Activated naive CD8-positive, alpha-beta T cell treated with anti-CD3 and anti-CD28 coated beads, Interleukin-2, amount 10 ng/mL, durations not matched to agents 7 days and 5 days (primary cell): ENCODE data around the gene C9orf50. TPM values are rescaled to one million over a fixed set of nuclear protein-coding genes. Genes with fewer than 3 reads are reported as not detected.
"Not testable (repeated sequence)": the region's sequence is repeated elsewhere in the genome, so short reads cannot be mapped to it uniquely, and the experiment has no call there.

Source experiments
- ATAC-seq: fragments of 150-1000 bp; cut with Tn5 transposase; one replicate; pipeline ENCODE4 v1.10.0; 2021; ENCODE audit warnings: low read depth, moderate library complexity
- POLR2A ChIA-PET: fragments of 350-600 bp; sonication (Branson Sonifier 250); formaldehyde crosslinking; loops from one replicate; lab custom pipeline; 2021; ENCODE audit warnings: antibody characterized with exemption; lab: Charles Lee
- DNase-seq: peaks from one replicate; pipeline ENCODE4 v3.0.0; 2021
- H3K27ac Mint-ChIP-seq: one replicate; pipeline ENCODE4 v1.8.0; 2022; ENCODE audit warnings: mild to moderate bottlenecking, mixed read lengths
- H3K27me3 Mint-ChIP-seq: one replicate; pipeline ENCODE4 v1.8.0; 2022; ENCODE audit warnings: mild to moderate bottlenecking, moderate library complexity, mixed read lengths
- H3K36me3 Mint-ChIP-seq: one replicate; pipeline ENCODE4 v1.8.0; 2021; ENCODE audit warnings: mild to moderate bottlenecking, mixed read lengths
- H3K4me1 Mint-ChIP-seq: one replicate; pipeline ENCODE4 v1.8.0; 2021; ENCODE audit warnings: mixed read lengths
- H3K4me3 Mint-ChIP-seq: one replicate; pipeline ENCODE4 v1.8.0; 2022; ENCODE audit warnings: mild to moderate bottlenecking, moderate library complexity, mixed read lengths
- H3K9me3 Mint-ChIP-seq: one replicate; pipeline ENCODE4 v1.8.0; 2021; ENCODE audit warnings: mixed read lengths
- total RNA-seq, 2 experiments: library from RNA; stranded (reverse); gene quantifications; one replicate each; pipeline ENCODE4 v1.2.3, GENCODE V29; 2021

Gene C9orf50
- not detected for total RNA-seq

- ATAC-seq, result no peak
- H3K27ac Mint-ChIP-seq, result no peak within 1 kb of the TSS
- no peak for DNase-seq
- H3K4me3 Mint-ChIP-seq, result peak within 1 kb of the TSS; percentile 20
- peaks cover 38% of the 10 kb centered on the region for H3K27me3 Mint-ChIP-seq
- POLR2A ChIA-PET, result interaction anchor here (1.5 kb wide), 1 partner anchor 478 kb away, joined by 3 read pairs; no protein-coding TSS in a partner anchor
- H3K4me1 Mint-ChIP-seq, result peaks cover 21% of the 10 kb centered on the region
- no peaks in the 10 kb centered on the region for H3K36me3 Mint-ChIP-seq
- no peaks in the 10 kb centered on the region for H3K9me3 Mint-ChIP-seq
Observed at GRCh38 chr9:129620669-129621295, at the start of gene C9orf50. Gene C9orf50 (minus strand): TSS chr9:129621101. CDS start chr9:129620574, 527 bp downstream.

GRCh38 chr9:129669946-129670345, 49.0 kb upstream of the C9orf50 start:
- DNase-seq (no peak), ATAC-seq (no peak)
- H3K9me3 Mint-ChIP-seq, result no peaks in the 10 kb centered on the region
- H3K27me3 Mint-ChIP-seq, result peaks cover 16% of the 10 kb centered on the region
- no peak overlapping the region for H3K27ac Mint-ChIP-seq
- H3K4me1 Mint-ChIP-seq, result peaks cover 3% of the 10 kb centered on the region
- H3K36me3 Mint-ChIP-seq, result no peaks in the 10 kb centered on the region
- no peak overlapping the region for H3K4me3 Mint-ChIP-seq
- POLR2A ChIA-PET, result no interaction called here

- peaks cover 21% of the 10 kb centered on the region for H3K27me3 Mint-ChIP-seq
- ATAC-seq (no peak), DNase-seq (no peak)
- POLR2A ChIA-PET, result interaction anchor here (0.7 kb wide), 1 partner anchor 557 kb away, joined by 6 read pairs; no protein-coding TSS in a partner anchor
- no peaks in the 10 kb centered on the region for H3K36me3 Mint-ChIP-seq
- H3K9me3 Mint-ChIP-seq, result no peaks in the 10 kb centered on the region
- H3K4me3 Mint-ChIP-seq, result no peak overlapping the region
- H3K4me1 Mint-ChIP-seq, result peaks cover 6% of the 10 kb centered on the region
- H3K27ac Mint-ChIP-seq, result no peak overlapping the region
Observed at GRCh38 chr9:129669141-129669718, 48.3 kb upstream of the C9orf50 start.

- ATAC-seq (no peak), DNase-seq (no peak)
- Mint-ChIP-seq H3K36me3 (no peaks in the 10 kb centered on the region), H3K9me3 (no peaks in the 10 kb centered on the region), H3K4me1 (peaks cover 6% of the 10 kb centered on the region), H3K27me3 (peaks cover 24% of the 10 kb centered on the region), H3K4me3 (no peak overlapping the region), H3K27ac (no peak overlapping the region)
- POLR2A ChIA-PET, result no interaction called here
Observed at GRCh38 chr9:129667850-129668249, 46.9 kb upstream of the C9orf50 start.

GRCh38 chr9:129667378-129667777, 46.5 kb upstream of the C9orf50 start:
- no peak overlapping the region for H3K4me3 Mint-ChIP-seq
- peaks cover 6% of the 10 kb centered on the region for H3K4me1 Mint-ChIP-seq
- ATAC-seq (no peak), DNase-seq (no peak)
- no peaks in the 10 kb centered on the region for H3K9me3 Mint-ChIP-seq
- POLR2A ChIA-PET, result no interaction called here
- no peak overlapping the region for H3K27ac Mint-ChIP-seq
- peaks cover 28% of the 10 kb centered on the region for H3K27me3 Mint-ChIP-seq
- H3K36me3 Mint-ChIP-seq, result no peaks in the 10 kb centered on the region

- H3K9me3 Mint-ChIP-seq, result no peaks in the 10 kb centered on the region
- no peak overlapping the region for H3K27ac Mint-ChIP-seq
- peaks cover 6% of the 10 kb centered on the region for H3K4me1 Mint-ChIP-seq
- ATAC-seq, result no peak
- POLR2A ChIA-PET, result no interaction called here
- H3K4me3 Mint-ChIP-seq, result no peak overlapping the region
- peaks cover 32% of the 10 kb centered on the region for H3K27me3 Mint-ChIP-seq
- DNase-seq, result no peak
- no peaks in the 10 kb centered on the region for H3K36me3 Mint-ChIP-seq
Observed at GRCh38 chr9:129666575-129666974, 45.7 kb upstream of the C9orf50 start.

- no peaks in the 10 kb centered on the region for H3K36me3 Mint-ChIP-seq
- POLR2A ChIA-PET, result no interaction called here
- peaks cover 35% of the 10 kb centered on the region for H3K27me3 Mint-ChIP-seq
- H3K4me1 Mint-ChIP-seq, result peaks cover 6% of the 10 kb centered on the region
- DNase-seq, result no peak
- no peaks in the 10 kb centered on the region for H3K9me3 Mint-ChIP-seq
- no peak overlapping the region for H3K27ac Mint-ChIP-seq
- peak; percentile 29 for ATAC-seq
- no peak overlapping the region for H3K4me3 Mint-ChIP-seq
Observed at GRCh38 chr9:129665814-129666520, 45.1 kb upstream of the C9orf50 start.

GRCh38 chr9:129665389-129665775, 44.5 kb upstream of the C9orf50 start, which contains the start of gene PRRX2:
Gene PRRX2 (plus strand): TSS chr9:129665647. CDS start chr9:129665868, 221 bp downstream.
- POLR2A ChIA-PET, result no interaction called here
- no peaks in the 10 kb centered on the region for H3K36me3 Mint-ChIP-seq
- H3K9me3 Mint-ChIP-seq, result no peaks in the 10 kb centered on the region
- H3K27me3 Mint-ChIP-seq, result peaks cover 36% of the 10 kb centered on the region
- ATAC-seq (peak; percentile 77), DNase-seq (peak; percentile 61)
- peak within 1 kb of the TSS; percentile 79 for H3K4me3 Mint-ChIP-seq
- H3K4me1 Mint-ChIP-seq, result peaks cover 6% of the 10 kb centered on the region
- peak within 1 kb of the TSS; percentile 34 for H3K27ac Mint-ChIP-seq

GRCh38 chr9:129664746-129665388, 44.0 kb upstream of the C9orf50 start:
- no peaks in the 10 kb centered on the region for H3K36me3 Mint-ChIP-seq
- peak overlapping the region; percentile 34 for H3K27ac Mint-ChIP-seq
- DNase-seq (peak; percentile 43), ATAC-seq (peak; percentile 59)
- H3K4me3 Mint-ChIP-seq, result peak overlapping the region; percentile 79
- H3K27me3 Mint-ChIP-seq, result peaks cover 35% of the 10 kb centered on the region
- POLR2A ChIA-PET, result no interaction called here
- peaks cover 6% of the 10 kb centered on the region for H3K4me1 Mint-ChIP-seq
- H3K9me3 Mint-ChIP-seq, result no peaks in the 10 kb centered on the region

- H3K27ac Mint-ChIP-seq, DNase-seq, POLR2A ChIA-PET, H3K36me3 Mint-ChIP-seq, H3K4me3 Mint-ChIP-seq, ATAC-seq, H3K9me3 Mint-ChIP-seq, H3K4me1 Mint-ChIP-seq: not testable (repeated sequence)
- H3K27me3 Mint-ChIP-seq, result peaks cover 31% of the 10 kb centered on the region
Observed at GRCh38 chr9:129662239-129662638, 41.3 kb upstream of the C9orf50 start.

GRCh38 chr9:129661029-129661428, 40.1 kb upstream of the C9orf50 start:
- no peaks in the 10 kb centered on the region for H3K9me3 Mint-ChIP-seq
- ATAC-seq (no peak), DNase-seq (no peak)
- no peak overlapping the region for H3K27ac Mint-ChIP-seq
- no peak overlapping the region for H3K4me3 Mint-ChIP-seq
- POLR2A ChIA-PET, result no interaction called here
- no peaks in the 10 kb centered on the region for H3K36me3 Mint-ChIP-seq
- H3K27me3 Mint-ChIP-seq, result peaks cover 30% of the 10 kb centered on the region
- peaks cover 6% of the 10 kb centered on the region for H3K4me1 Mint-ChIP-seq

- POLR2A ChIA-PET, result no interaction called here
- no peaks in the 10 kb centered on the region for H3K9me3 Mint-ChIP-seq
- no peak overlapping the region for H3K4me3 Mint-ChIP-seq
- no peaks in the 10 kb centered on the region for H3K36me3 Mint-ChIP-seq
- ATAC-seq, result no peak
- H3K27ac Mint-ChIP-seq, result no peak overlapping the region
- peaks cover 15% of the 10 kb centered on the region for H3K27me3 Mint-ChIP-seq
- H3K4me1 Mint-ChIP-seq, result no peaks in the 10 kb centered on the region
- no peak for DNase-seq
Observed at GRCh38 chr9:129656795-129657390, 36.0 kb upstream of the C9orf50 start.

- Mint-ChIP-seq H3K4me3 (no peak overlapping the region), H3K9me3 (no peaks in the 10 kb centered on the region), H3K27ac (no peak overlapping the region), H3K27me3 (peaks cover 9% of the 10 kb centered on the region), H3K4me1 (no peaks in the 10 kb centered on the region), H3K36me3 (no peaks in the 10 kb centered on the region)
- POLR2A ChIA-PET, result no interaction called here
- ATAC-seq (no peak), DNase-seq (no peak)
Observed at GRCh38 chr9:129655696-129656095, 34.8 kb upstream of the C9orf50 start.
